GM18873 (cell line): ENCODE measurements around the gene WTAP.
"Not testable (repeated sequence)": the region's sequence is repeated elsewhere in the genome, so short reads cannot be mapped to it uniquely, and the experiment has no call there.

Source experiments
- ATAC-seq: cut with Tn5 transposase; IDR thresholded peaks from one replicate; pipeline ENCODE4 v1.9.1; 2021; ENCODE audit warnings: mild to moderate bottlenecking, moderate library complexity, moderate number of reproducible peaks; ENCODE audit not compliant: unreplicated experiment, low FRiP score

WTAP gene

DNA sequence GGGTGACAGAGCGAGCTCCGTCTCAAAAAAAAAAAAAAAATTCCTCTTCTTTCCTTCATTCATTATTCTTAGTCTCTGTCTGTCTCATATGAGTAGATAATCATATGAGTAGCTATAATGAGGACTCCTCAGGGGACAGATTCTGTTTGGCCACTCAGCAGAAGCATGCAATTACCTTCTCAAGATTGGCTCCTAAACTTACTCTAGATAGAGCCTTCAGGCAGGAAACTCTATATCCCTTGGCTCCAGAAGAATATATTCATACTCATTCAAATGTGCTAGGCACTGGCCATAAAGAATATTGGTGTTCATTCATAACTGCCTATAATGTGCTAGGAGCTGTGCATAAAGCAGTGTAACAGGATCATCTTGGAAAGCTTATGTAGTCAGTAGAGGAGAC is 32.3 kb downstream of the WTAP start:
- no peak for ATAC-seq

DNA sequence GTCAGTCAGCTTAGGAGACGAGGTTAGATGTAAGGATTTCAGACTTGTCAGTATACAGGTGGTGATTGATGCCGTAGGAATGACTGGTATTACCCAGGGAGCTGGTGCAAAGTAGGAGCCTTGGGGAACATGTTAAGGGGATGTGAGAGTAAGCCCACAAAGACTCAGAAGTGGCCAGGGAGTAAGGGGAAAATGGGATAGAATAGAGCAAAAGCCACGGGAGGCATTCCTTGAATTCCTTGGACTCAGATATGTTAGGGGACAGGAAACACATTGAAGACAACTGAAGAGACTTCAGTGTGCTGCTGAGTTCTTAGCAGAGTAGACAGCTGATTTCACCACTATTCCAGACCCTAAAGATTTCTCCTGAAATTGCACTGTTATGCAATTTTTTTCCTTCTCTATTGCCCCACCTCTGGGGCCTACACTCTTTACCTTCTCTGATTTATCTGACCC is 33.3 kb downstream of the WTAP start:
- ATAC-seq, result no peak

DNA sequence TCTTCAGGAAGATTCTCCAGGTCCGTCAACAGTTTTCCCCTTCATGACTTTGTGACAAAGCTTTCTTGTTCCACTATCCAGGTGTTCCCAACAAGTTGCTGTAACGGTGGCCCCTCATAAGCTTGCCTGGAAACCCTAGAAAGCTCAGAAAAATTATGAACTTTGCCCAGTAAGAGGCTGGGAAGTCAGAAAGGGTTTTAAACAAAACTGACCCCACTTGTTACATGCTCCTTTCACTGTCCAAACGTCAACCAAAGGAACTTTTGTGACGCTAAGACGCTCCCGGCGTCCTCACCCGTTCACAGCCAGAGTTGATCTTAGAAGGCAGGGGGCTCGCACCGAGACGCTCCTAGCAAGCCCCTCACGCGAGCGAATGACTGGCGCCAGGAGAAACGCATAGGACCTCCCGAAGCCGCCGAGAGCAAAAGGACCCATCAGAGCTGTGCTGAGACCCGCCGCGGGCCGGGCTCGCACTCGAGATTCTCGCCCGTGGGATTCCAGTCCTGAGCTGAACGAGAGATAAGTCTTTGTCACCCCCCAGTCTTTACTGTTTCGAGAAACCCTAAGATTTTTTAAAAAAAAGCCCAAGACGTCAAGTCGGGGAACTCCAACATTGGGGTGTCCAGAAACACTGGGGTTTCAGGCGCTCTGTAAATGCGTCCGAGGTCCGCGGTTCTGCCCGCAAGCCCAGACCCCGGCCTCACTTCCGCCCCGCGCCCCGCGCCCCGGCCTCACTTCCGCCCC is 34.0 kb downstream of the WTAP start:
- ATAC-seq, result peak; percentile 0

DNA sequence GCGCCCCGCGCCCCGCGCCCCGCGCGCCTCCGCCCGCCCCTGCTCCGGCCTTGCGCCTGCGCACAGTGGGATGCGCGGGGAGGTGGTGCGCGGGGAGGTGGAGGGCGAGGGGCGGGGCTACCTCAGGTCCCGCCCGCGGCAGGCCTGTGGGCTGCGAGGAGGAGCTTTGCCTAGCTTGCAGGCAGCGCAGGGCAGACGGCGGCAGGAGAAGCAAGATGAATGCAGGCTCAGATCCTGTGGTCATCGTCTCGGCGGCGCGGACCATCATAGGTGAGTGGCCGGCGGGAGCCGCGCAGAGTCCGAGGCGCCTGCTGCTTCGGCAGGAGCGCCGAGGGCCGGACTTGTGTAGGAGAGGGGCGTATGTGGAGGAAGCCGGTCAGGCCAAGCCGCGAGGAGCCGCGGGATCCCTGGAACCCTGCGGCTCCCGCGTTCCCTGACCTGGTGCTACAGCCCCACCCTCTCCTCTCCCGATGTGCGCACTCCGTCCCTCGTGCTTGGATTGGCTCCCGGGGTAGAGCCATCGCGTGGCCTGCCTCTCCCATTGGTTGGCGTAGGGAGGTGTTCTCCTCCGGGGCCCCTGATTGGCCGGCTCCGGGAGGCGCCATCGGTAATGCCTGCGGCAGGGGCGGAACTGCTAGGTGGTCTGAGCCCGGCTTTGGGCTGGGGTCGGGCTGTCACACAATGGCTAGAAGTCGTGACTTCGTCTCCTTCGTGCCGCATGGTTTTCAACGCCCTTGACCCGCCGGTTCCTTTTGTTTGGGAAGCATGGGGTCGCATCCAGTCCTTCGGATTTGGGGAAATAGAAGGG is 34.8 kb downstream of the WTAP start, which contains the start of gene ACAT2:
Gene ACAT2 (plus strand): TSS at position 173 of the 808 bp plus-strand sequence. CDS start 43 bp downstream, at position 216.
- ATAC-seq, result peak; percentile 98

DNA sequence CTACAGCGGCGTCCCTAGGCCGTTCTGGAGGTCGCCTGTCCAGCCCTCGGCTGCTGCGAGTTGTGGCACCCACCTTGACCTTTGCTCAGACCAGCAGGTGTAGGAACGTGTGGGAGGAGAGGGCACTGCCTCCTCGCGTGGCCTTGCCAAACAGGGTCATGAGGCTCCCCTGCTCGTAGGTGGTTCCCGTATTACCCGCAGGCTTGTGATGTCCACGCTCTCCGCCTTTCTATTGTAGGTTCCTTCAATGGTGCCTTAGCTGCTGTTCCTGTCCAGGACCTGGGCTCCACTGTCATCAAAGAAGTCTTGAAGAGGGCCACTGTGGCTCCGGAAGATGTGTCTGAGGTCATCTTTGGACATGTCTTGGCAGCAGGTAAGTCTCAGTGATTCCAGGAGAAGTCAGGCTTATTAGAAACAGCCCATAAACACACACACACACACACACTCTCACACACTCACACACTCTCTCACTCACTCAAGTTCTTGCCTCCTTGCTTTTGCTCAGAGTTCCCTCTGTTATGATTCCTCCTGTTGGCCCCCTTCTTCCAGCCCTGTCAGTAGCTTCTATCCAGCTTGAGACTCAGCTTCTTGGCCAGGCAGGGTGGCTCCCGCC is 35.5 kb downstream of the WTAP start:
- ATAC-seq, result peak; percentile 10

GRCh38 chr6:159766906-159767305 is 39.6 kb downstream of the WTAP start:
- no peak for ATAC-seq

DNA sequence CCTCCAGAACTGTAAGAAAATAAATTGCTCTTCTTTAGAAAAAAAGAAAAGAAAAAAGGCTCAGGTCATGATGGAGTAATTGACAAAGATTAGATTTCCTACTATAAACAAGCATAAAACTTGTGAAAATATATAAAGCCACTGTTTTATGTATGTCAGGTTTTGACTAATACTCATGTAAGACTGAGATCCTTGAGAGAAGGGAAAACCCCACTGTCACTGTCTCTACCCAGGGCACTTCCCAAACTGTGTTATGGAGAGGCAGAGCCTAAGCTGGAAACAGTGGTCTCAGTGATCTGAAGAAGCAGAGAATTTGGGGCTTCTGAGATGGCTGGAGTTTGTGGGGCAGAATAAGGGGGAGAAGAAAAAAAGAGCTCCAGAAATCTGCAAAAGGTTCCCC is 42.2 kb downstream of the WTAP start:
- ATAC-seq, result no peak

GRCh38 chr6:159772196-159772595 is 44.9 kb downstream of the WTAP start:
- ATAC-seq, result no peak

DNA sequence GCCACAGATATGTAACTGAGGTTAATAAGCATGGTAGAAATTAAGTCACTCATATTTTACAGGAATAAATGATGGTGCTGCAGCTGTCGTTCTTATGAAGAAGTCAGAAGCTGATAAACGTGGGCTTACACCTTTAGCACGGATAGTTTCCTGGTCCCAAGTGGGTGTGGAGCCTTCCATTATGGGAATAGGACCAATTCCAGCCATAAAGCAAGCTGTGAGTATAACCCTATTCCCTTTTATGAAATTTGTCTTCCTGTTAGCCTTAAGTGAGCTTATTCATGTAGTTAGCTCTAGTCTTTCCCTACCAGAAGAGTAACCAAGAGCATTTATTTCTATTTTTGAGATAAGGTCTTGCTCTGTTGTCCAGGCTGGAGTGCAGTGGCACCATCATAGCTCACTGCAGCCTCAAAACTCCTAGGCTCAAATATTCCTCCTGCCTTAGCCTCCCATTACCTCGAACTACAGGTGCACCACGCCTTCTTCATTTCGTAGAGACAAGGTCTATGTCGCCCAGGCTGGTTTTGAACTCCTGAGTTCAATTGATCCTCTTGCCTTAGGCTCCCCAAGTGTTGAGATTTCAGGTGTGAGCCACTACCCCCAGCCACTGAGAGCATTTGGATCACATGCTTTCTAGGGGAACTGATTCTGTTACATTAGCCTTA is 50.1 kb downstream of the WTAP start:
- no peak for ATAC-seq

GRCh38 chr6:159778131-159778530 is 50.8 kb downstream of the WTAP start:
- ATAC-seq, result no peak

DNA sequence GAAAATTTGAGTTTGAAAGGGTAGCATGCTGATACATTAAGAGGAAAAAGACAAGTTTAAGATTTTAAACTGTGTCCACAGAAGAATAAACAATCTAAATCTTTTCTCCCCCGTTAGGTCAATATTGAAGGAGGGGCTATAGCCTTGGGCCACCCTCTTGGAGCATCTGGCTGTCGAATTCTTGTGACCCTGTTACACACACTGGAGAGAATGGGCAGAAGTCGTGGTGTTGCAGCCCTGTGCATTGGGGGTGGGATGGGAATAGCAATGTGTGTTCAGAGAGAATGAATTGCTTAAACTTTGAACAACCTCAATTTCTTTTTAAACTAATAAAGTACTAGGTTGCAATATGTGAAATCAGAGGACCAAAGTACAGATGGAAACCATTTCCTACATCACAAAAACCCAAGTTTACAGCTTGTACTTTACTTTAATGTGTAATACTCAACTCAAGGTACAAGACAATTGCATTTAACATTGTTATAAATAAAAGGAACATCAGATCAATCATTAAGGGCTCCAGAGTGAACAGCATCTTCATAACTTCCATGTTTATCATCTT is 51.3 kb downstream of the WTAP start:
- ATAC-seq, result no peak

- no peak for ATAC-seq
Measured at GRCh38 chr6:159788276-159788675, 61.0 kb downstream of the WTAP start.

DNA sequence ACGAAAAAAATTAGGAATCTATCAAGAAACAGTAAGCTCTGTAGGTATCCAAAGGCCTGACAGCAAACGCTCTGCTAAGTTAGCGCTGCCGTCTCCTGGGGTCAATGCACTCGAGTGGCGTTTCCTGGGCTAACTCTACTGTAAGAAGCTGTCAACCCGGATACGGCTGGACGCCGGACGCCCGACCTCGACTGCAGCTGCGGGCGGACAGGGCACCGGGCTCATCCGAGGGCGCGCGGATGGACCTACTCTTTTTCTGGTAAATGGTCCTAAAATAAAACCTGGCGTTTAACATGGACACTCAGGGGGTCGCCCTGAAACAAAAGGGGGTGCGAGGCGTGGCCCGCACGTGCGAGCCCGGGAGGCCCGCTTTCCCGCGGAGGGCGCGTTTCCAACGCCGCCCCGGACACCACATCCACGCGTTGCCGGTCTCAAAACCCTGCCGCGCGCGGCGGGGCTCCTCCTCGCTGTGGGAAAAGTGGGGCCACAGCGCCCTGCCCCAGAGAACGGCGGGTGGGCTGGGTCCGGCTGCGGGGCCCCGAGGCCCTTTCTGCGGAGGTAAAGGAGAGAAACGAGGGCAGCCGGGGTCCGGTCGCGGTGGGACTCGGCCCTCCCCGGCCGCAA is 61.6 kb downstream of the WTAP start:
- ATAC-seq, result no peak

GRCh38 chr6:159789377-159790148 is 62.3 kb downstream of the WTAP start, which contains the start of gene TCP1:
TCP1 (minus strand) TSS chr6:159789602; CDS start chr6:159789468, 134 bp downstream.
- ATAC-seq, result peak; percentile 77

DNA sequence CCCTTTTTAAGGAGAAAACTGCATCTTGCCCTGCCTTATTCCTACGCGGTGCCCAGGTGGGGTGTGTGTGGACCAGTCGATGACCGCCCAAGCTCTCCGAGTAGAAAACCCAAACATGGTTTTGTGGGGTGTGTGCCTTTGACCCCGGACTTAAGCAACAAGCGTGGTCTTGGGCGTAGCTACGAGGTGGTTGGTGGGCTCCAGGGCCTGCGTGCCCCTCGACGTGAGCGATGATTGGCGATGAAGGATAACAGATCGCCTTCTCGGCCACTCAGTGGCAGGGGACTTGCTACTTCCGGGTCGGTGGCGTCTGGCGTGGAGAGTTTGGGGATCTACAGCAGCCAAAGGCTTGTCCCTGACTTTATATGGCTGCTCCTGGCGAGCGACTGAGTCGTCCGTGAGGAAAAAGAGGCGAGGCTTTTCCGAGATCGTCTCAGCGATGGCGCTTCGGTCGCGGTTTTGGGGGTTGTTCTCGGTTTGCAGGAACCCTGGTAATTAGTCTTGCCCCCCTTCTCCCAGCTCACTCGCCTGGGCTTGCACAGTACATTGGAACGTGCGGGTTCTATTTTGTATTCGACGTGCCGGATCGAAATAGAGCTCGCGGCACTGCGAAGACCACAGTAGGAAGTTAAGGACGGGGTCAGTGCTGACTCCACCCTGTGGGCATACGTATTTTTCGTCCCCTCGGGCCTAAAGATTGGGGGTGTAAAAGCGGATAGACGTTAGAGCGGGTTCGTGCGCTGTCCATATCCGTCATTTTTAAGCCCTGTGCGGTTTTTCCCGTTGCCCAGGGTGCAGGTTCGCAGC is 63.0 kb downstream of the WTAP start, which contains the start of gene MRPL18:
Gene MRPL18 (plus strand): TSS at position 319 of the 807 bp plus-strand sequence. CDS start 121 bp downstream, at position 440.
- ATAC-seq, result peak; percentile 77

GRCh38 chr6:159790956-159791598 is 63.8 kb downstream of the WTAP start:
- ATAC-seq, result no peak

DNA sequence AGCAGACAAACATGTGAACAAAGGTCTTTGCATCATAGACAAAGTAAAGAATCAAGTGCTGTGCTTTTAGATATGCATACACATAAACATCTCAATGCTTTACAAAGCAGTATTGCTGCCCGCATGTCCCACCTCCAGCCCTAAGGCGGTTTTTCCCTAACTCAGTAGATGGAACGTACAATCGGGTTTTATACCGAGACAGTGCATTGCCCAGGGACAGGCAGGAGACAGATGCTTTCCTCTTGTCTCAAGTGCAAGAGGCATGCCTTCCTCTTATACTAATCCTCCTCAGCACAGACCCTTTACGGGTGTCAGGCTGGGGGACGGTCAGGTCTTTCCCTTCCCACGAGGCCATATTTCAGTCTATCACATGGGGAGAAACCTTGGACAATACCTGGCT is 67.7 kb downstream of the WTAP start:
- not testable (repeated sequence) for ATAC-seq

- no peak for ATAC-seq
Measured at GRCh38 chr6:159797554-159797953, 70.2 kb downstream of the WTAP start.
